ENCODE measurements around the gene HAND1.
A peak's percentile ranks its signal among the peaks of the same experiment; 100 is the strongest.

Gene HAND1

GRCh38 chr5:154478224-154478565 is at the start of gene HAND1:
HAND1 (minus strand) TSS chr5:154478227; CDS start chr5:154478008, 219 bp downstream.
- Histone ChIP-seq H3K9me3 (ENCODE audit: severe bottlenecking) (no peaks in the 10 kb centered on the region), H3K4me3 (ENCODE audit: low read depth, low read length) (peak within 1 kb of the TSS; percentile 55), H3K27ac (peak within 1 kb of the TSS; percentile 68), H3K27me3 (ENCODE audit: insufficient read depth, low read depth, severe bottlenecking) (no peaks in the 10 kb centered on the region), H3K36me3 (peaks cover 14% of the 10 kb centered on the region)
- no peak for TF ChIP-seq CTCF (IDR thresholded peaks at IDR 0.05; ENCODE audit: low read depth, low read length)
- peak; percentile 95 for DNase-seq

DNA sequence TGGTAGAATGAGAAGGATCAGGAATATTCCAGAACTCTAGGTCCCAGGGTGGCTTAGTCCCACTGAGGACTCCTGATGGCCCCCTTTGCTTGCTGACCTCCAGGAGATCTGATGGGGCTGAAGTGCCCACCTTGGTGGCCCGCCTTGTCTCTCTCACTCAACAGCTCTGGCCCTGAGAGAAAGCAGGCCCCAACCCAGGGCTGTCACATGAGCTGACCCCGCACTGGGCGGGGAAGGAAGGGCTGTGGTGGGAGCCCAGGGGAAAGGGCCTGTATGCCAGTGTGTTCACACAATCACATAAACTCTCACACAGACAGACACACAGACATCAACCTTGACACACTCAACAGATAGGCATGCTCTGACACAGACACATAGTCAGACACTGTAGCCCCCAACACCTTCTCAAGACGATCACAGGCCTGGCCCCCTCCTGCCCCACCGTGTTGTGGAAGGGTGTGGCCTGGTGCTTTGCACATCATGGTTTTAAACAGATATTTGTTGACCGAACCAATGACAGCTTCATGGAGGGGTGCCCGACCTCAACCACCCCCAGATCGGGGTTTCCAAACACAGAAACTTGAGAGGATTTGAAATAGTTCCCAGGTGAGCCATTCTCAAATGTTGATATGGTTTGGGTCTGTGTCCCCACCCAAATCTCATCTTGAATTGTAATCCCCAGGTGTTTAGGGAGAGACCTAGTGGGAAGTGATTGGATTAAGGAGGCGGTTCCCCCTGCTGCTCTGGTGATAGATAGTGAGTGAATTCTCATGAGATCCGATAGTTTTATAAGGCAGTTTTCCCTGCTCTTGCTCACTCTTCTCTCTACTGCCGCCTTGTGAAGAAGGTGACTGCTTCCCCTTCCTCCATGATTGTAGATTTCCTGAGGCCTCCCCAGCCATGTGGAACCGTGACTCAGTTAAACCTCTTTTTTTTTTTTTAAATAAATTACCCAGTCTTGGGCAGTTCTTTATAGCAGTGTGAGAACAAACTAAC is 48.5 kb upstream of the HAND1 start:
- H3K27ac ChIP-seq, result no peak overlapping the region
- H3K36me3 ChIP-seq, result no peaks in the 10 kb centered on the region
- DNase-seq, result no peak
- TF ChIP-seq CTCF (IDR thresholded peaks at IDR 0.05; ENCODE audit: low read depth, low read length), result no peak
- H3K27me3 ChIP-seq (ENCODE audit: insufficient read depth, low read depth, severe bottlenecking), result no peaks in the 10 kb centered on the region
- no peak overlapping the region for H3K4me3 ChIP-seq (ENCODE audit: low read depth, low read length)
- no peaks in the 10 kb centered on the region for H3K9me3 ChIP-seq (ENCODE audit: severe bottlenecking)

DNA sequence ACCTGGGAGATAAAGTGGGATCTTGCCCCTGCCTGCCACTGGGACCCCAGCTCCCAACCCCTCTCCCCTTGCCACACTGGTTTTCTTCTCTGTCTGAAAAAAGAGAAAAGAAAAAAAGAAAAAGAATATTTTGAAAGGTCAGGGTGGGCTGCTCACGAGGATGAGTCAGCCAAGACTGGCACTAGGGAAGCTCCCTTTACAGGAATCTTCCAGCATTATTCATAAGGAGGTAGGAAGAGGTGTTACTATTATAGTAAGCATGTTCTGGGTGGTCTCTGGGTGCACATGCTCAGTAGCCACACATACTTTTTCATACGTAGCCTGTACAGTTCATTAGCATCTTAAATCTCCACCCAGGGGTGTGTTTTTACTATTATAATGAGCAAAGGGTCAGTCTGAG is 46.8 kb upstream of the HAND1 start:
- Histone ChIP-seq H3K9me3 (ENCODE audit: severe bottlenecking) (no peaks in the 10 kb centered on the region), H3K27ac (no peak overlapping the region; the same call in 1 of the 2 replicates), H3K4me3 (ENCODE audit: low read depth, low read length) (no peak overlapping the region), H3K27me3 (ENCODE audit: insufficient read depth, low read depth, severe bottlenecking) (no peaks in the 10 kb centered on the region), H3K36me3 (no peaks in the 10 kb centered on the region)
- DNase-seq, result no peak
- no peak for TF ChIP-seq CTCF (IDR thresholded peaks at IDR 0.05; ENCODE audit: low read depth, low read length)

DNA sequence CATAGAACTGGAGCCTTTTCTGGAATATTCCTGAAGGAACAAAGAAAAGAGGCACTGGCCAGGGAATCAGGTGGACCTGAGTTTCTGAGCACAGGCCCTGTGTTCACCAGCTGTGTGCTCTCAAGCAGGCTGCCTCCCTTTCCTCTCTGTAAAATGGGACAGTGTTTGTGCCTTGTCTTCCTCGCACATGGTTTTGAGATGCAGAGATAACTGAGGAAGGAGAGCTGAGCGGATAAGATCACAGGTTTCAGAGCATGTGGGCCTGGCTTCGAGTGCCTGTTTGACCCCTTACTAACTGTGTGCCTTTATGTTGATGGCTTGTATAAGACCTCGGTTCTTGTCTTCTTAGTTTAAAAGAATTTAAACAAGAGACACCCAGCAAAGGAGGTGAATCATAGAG is 46.2 kb upstream of the HAND1 start:
- no peak for DNase-seq
- Histone ChIP-seq H3K4me3 (ENCODE audit: low read depth, low read length) (no peak overlapping the region), H3K36me3 (no peaks in the 10 kb centered on the region), H3K27ac (peak overlapping the region; percentile 77), H3K27me3 (ENCODE audit: insufficient read depth, low read depth, severe bottlenecking) (no peaks in the 10 kb centered on the region), H3K9me3 (ENCODE audit: severe bottlenecking) (no peaks in the 10 kb centered on the region)
- no peak for TF ChIP-seq CTCF (IDR thresholded peaks at IDR 0.05; ENCODE audit: low read depth, low read length)

DNA sequence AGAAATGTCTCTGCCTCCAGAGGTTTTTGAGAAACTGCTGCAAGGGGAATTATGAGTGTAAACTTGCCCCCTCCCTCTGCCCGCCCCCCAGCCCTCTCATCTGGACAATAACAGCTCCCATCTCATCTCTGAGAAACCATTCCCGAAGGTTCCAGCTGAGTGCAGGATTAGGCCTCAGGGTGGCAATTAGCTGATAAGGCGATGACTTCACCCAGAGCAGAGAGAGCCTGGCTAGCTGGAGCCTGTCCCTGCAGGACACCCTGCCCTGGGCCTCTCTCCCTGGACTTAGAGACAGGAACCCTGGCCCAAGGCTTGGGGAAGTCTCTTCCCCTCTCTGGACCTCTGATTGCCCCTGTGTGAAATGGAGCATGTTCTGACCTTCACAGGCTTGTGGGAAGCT is 45.7 kb upstream of the HAND1 start:
- H3K27me3 ChIP-seq (ENCODE audit: insufficient read depth, low read depth, severe bottlenecking), result no peaks in the 10 kb centered on the region
- DNase-seq, result peak; percentile 88
- no peaks in the 10 kb centered on the region for H3K36me3 ChIP-seq
- H3K9me3 ChIP-seq (ENCODE audit: severe bottlenecking), result no peaks in the 10 kb centered on the region
- no peak overlapping the region for H3K4me3 ChIP-seq (ENCODE audit: low read depth, low read length)
- H3K27ac ChIP-seq, result peak overlapping the region; percentile 77
- TF ChIP-seq CTCF (IDR thresholded peaks at IDR 0.05; ENCODE audit: low read depth, low read length), result no peak
